ENCODE data around the gene TRHDE.

DNA sequence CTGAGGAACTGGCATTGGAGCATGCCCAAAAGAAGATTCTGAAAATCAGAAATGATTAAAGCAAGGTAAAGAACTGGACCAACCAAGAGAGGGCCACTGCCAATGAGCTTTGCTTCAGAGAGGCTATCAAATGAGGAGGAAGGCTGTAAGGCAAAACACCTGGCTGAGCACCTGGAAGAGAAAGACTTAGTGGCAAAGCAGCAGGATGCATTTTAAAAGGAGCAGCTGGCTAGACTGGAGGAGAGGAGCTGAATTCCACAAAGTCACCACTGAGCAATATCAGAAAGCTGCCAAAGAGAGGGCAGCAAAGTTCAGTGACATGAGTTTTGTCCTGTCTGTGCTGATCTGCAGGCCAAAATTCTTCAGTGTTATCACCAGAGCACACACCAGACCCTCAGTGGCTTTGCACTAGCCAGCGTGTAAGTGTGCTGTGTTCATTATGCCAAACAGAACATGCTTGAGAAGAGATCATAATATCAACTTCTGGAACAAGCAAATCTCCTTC lies 338.7 kb downstream of the TRHDE start:
- TF ChIP-seq TAF1 (IDR thresholded peaks at IDR 0.05; ENCODE audit: low read depth, low read length) (no peak), POLR2A (IDR thresholded peaks at IDR 0.05; ENCODE audit: low read depth, low read length) (no peak), SPI1 (IDR thresholded peaks at IDR 0.05; ENCODE audit: low read depth, low read length) (no peak)
